MV-4-11 (cell line): Measurements from ENCODE around the gene KCNIP1.

Experiments
- DNase-seq: peaks from one replicate; lab custom pipeline; 2025; lab: John Stamatoyannopoulos, UW

Gene KCNIP1

DNA sequence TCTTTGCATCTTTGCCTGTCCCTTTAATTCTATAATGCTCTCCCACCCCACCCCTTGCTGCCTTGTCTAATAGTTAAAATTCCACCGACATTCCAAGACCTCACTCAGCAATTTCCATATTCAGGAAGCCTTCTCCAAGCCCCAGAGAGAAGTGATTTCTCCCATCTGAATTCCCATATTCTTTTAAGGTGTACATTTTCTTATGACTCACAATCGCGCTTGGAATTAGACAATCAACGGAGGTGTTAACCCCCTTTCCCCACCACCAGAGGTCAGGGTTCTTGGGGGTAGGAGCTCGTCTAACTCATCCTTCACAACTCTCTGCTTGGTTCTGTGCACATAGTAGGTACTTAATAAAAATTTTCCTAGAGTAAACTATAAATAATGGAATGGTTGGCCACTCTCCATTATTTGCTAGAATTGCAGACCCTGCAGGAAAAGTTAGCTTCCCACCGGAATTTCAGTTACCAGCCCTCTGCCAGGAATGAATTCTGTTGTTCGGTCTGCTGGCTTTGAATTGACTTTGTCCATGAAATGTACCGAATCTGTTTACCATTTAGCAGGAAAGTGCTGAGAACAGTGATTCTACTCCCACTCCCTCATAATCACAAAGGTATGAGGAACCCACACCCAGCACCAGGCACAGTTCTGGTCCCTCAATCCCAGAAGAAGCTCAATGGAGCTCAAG is 5.0 kb downstream of the KCNIP1 start:
- DNase-seq: no peak

DNA sequence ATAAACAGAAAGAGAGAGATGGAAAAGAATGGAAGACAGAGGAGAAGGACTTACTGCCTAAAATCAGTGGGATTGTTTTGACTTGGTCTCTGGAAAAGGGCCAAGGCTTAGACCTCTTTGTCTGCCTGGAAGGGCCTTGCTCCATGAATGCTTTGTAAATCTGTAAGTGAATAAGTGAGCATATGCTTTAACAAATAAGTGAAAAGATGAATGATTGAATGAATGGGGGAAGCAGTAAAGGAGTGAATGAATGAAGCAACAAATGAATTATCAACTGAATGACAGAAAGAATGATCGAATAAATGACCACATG is 5.5 kb downstream of the KCNIP1 start:
- DNase-seq: no peak

DNA sequence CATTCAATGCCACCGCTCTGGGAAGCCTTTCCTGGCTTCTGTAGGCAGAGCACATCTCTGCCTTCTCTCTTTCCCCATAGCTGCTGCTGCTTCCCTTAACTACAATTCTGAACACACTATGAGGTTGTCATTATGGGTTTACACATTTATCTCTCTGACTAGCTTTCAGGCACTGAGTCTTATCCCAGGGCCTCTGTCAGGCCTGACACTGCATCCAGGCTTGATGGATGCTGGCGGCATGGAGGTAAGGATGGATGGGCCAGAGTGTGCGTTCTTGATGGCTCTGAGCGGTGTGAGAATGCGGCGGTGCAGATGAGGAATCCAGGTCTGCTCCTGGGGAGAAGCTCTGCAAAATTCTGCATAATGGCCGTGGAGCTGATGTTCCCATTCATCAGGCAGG is 6.3 kb downstream of the KCNIP1 start:
- no peak for DNase-seq

DNA sequence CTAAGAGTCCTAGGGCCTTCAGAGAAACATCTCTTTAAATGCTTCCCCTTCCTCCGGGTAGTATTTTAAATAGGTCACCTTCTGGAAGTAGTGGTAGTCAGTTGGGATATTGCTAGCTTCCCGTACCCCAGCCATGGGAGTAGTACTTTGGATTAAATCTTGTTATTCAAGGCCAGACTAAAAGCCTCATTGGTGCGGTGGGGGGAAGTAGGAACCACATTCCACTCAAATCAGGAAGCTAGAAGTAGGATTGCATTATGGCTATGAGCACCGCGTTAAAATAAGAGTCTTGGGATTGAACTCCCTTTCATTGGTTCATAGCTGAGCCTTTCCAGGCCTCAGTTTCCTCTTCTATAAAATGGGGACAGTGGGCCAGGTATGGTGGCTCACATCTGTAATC is 6.7 kb downstream of the KCNIP1 start:
- no peak for DNase-seq

DNA sequence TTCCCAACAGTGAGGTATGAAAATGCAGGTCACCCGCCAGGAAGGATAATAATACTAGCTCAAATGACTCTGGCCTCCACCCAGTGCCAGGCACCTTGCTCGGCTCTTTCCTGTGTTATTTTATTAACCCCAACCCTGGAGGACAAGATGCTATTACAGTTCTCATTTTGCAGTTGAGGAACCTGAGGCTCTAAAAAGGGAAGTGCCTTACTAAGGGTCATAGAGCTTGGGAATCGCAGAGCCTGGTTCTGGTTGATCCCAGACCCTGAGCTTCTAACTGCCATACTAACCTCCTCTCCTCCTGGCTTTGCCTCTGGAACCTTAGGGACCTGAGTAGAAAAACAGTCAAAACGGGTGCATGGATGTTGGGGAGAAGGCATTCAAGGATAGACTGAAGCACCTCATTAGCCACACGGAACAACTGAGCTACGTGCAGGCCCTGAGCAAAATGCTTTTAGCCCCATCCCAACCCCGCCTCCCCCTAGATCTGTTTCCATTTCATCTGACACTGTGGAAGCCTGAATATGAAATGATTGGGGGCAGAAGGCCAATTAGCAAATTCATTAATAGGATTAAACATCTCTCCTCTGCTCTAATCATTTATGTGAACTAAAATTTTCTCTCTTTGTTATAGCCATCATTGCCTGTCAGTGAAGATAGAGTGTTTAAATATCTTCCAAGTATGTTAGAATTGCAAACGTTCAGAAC is 7.9 kb downstream of the KCNIP1 start:
- peak; percentile 24 for DNase-seq

DNA sequence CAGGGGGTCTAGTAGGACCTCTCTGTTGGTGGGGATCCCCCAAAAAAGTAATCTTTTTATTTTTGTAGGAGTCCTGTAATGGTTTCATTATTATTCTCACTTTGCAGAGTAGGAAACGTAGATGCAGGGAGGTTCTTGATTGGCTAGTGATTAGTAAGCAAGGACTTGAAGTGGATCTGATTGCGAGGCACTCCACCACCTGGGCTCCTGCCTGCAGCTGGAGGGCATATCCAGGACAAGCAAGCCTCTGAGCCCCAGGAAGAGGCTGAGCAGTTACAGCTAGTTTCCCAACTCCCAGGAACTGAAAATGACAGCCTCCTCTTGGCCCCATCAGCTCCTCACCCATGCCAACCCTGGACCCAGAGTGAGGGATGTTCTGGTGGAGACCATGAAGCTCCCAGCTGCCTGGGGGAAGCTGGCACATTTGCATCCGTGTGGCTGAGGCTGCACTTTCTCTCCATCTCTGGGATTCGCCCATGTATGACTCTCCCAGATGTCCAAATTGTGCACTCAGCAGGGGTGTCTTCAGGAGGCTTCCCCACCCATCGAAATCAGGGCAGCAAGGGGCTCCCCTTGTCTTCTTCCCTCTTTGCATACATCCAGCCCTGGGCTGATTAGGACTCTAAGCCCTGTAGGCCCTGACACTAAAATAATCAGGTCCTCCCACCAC is 10.2 kb downstream of the KCNIP1 start:
- no peak for DNase-seq

DNA sequence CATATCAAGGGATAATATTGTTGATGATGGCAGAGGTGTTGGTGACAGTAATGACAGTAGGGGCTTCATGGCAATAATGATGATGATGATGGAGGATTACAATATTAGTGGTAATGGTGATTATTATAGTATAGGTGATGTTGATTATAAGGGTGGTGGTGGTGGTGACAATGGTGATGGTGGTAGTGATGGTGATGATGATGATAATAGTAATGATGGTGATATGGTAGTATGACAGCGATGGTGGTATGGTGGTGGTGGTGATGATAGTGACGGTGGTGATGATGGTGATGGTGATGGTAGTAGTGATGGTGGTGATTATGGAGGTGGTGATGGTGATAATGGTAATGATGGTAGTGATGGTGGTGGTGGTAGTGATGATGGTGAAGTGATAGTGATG is 13.6 kb downstream of the KCNIP1 start:
- DNase-seq: no peak

DNA sequence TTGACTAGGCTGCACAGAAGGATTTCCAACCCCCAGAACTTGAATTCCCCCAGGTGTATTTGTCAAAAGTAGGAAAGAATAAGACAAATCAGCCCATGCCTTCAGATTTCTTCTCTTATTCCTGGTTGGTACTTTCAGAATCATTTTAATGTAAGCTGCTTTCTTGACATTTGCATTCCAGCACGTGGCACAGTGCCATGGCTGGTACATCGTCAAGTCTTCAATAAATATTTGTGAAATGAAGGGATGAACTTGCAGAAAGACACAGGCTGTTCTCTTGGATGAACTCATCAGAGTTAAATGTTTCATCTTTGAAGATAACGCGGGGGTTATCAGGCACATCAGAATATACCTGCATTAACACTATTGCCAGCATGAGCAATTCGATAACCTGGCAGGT is 14.5 kb downstream of the KCNIP1 start:
- DNase-seq: no peak

DNA sequence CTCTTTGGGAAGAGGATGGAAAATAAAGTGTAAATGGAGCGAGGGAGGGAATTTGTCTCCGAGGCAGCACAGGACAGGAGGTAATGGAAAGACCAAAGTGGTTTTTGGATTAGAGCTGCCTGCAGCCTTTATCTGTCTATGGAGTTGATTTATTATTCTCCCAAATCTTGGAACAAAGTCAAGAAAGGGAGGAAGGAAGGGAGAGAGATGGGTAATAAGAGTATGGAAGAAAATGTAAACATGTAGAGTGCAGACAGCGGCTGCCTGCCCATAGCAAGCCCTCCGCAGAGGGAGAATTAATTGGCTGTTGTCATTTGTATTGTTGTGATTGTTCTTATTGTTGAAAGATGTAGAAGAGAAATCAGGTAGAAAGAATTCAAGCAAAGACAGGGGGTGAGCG is 15.7 kb downstream of the KCNIP1 start:
- no peak for DNase-seq

DNA sequence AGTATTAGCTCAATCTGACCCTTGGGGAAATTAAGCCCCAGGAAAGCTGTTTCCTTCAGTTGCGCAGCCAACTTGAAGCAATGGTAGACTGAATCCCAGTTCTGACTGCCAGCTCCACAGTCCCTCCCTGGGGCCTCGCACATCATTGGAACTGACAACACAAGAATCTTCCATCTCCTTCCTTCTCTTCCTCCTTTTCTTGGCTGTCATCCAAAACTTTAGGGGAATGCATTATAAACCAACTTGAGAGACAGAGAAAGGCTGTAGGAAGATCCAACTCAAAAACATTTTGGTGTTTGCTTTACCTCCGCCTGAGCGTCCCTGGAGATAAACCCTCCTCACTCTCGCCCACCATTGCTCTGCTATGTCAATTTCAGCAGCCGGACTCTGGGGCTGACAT is 16.6 kb downstream of the KCNIP1 start:
- no peak for DNase-seq

DNA sequence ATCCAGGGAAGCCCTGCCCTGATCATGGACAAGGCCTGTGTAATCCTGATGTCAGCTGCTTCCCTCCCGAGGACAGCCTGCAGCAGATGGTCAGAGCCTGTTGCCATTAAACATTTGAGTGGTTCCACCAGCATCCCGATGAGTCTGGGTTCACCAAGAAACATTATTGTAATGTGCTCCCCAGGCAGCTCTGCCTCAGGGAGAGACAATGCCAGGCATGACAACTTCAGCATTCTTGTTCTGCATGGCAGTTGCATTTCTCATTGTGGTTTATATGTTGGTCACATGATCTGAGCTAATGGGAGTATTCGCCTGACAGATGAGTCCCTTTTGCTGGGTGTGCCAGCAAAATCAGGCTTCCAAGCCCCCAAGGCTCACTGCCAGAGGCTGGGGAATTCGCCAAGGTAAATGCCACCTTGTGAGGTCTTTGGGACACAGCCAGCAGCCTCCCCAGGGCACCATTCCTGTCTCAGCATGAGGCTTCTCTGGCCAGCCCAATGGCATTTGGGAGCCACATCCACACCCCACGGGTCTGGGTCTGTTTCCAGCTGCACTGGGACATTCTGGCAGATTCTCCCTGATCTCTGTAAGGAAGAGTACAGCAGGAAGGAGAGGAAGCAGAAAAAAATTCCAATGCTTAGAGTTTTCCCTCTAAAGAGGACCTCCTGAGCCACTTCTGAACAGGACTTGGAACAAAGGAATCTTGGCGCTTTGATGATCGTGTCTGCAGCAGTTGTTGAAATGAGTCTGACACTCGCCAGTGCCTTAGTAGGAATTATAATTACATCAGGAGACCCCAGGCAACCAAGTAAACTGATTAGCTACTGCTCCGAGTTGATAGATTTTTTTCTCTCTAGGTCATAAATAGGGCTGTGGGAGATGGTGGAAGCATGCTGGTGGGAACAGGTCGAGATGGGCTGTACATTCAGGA is 18.7 kb downstream of the KCNIP1 start:
- DNase-seq: peak; percentile 46

DNA sequence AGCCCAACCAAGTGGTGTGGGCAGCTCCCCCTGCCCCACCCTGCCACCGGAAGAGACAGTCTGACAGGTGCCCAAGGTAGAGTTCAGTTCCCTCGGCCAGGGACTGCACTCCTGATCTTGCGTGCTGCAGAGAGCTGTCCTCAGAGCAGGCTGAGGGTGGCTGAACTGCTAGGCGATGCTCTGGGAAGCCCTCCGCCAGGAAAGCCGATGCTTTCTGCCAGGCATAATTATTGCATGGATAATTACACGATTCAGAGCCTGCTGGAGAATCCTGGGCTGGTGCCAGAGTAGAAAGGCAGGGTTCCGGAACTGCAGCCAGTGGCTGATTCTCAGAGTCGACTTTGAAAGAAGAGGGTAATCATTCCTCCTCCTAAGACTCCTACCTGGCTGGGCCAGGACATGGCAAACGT is 19.3 kb downstream of the KCNIP1 start:
- no peak for DNase-seq

DNA sequence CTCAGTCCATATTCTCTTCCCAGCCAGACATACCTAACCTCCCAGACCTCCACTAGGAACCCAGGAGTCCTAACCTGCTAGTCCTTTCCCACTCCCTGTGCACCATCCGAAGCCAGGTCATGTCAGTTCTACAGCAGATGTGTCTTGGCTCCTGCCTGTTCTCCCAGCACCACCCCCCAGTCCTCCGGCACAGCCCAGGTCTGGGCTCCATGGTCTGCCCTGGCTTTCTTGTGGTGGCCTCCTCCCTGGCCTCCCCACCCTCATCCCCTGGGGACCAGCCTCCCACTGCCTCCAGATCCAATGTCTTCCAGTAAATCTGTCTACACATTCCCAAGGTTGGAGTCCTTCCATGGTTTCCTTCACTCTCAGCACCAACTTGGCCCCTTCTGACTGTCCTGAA is 20.0 kb downstream of the KCNIP1 start:
- DNase-seq: no peak

DNA sequence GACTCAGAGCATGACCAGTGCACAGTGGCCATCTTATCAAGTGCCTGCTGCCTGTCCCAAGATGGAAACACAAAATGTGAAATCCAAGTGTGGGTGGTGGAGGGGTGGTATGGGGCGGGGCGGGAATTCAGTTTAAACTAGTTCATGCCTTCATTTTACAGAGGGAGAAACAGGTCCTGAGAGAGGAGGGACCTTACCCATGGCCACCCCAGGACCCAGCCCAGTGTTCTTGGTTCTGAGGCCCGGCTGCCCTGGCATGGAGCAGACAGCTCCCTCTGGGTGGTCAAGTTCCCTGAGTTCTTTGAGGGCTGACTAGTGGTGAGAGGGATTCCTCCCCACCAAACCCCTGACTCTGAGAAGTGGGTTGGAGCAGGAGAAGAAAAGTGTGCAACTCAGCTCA is 20.8 kb downstream of the KCNIP1 start:
- no peak for DNase-seq

DNA sequence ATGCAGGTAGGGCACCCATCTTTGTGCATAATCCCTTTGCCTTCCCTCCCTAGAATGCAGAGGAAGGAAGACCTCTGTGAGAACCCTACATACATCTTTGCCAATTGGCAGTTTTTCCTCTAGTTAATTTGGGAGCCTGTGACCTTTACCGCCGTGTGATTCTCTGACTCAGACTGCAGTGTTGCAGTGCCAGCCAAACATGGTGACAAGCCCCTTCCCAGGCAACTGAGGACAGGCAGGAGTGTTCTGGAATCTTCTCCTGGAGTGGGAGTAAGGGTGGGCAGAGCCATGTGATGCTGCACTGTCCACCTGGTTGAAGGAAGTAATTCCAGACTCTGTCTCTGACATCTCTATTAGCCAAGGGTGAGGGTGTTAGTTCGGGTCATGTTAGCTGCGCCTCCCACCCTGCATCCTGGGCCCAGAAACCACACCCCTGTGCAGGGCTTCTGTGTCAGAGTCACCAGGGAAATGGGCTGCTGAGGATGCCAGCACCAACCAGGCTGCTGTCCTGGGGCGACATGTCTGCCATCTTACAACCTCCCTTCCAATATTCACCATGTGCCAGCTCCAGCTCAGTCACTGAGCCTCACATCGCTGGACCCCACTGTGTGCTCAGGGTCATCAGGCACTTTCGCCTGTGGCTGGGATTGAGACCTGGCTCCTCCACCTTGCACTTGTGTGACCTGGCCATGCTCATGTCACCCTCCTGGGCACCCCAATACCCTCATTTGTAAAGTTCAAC is 21.8 kb downstream of the KCNIP1 start:
- no peak for DNase-seq

DNA sequence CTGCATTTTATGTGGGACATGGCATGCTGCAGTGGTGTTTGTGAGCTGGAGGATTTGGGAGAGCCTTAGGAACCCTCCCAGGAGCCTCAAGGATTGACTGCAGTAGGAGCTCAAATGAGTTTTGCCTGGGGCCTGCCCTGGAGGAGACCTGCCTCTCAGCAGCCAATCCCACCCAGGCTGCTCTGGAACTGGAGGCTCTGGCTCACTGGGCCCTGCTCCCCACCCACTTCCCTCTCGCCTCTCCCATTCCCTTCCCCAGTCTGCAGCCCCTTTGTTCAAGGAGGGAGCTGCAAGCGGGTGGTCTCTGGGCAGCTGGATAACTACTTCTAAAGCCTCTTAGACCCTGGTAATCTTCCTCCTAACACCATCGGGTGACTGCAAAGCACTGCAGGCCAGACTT is 24.2 kb downstream of the KCNIP1 start:
- no peak for DNase-seq

DNA sequence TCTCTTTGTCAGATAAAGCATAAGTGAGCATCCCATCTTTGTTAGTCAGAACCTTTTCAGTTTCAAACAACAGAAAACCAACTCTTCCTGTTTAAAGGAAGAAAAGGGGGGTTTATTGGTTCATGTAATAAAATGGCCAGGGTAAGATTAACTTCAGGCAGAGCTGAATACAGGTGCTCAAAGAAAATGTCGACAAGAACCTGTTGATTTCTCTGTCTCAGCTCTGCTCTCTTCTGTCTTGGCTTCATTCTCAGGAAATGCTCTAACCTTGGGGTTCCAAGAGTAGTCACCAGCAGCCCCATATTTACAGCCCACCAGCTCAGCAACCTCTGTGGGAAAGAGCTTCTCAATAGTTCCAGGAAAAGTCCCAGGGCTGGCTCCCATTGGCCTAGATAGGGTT is 25.2 kb downstream of the KCNIP1 start:
- no peak for DNase-seq

DNA sequence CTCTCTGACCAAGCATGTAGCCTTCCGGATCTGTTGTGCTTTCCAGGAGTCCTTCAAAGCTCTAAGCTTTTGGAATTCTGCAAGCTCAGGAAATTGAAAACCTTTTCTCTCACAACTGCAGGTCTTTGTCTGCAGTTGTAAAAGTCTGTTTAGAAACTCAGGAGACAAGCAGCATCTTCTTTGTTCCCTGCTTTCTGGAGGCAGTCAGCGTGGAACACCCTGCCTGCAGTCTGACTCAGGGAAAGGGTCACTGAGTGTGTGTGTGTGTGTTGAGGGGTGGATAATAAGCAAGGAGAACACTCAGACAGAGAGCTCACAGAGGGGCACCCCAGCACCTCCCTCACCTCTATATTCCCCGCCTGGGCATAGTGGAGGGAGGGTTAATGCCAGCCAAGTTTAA is 29.1 kb downstream of the KCNIP1 start:
- no peak for DNase-seq

DNA sequence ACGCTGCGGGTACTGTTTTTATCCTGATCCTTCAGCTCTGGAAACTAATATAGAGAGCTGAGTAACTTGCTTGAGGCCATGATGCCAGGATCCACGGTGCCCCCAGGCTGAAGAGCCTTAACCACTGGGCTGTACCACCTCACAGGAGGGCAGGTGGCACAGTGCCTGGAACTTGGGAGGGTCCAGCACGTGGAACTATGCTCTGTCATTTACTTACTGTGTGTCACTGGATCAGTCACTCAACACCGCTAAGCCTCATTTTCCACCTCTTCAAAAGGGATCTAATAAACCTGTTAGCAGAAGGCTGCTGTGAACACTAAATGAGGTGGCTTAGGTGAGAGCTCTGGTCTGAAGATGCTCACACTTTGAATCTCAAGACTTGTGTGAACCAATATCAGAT is 29.6 kb downstream of the KCNIP1 start:
- DNase-seq: no peak

DNA sequence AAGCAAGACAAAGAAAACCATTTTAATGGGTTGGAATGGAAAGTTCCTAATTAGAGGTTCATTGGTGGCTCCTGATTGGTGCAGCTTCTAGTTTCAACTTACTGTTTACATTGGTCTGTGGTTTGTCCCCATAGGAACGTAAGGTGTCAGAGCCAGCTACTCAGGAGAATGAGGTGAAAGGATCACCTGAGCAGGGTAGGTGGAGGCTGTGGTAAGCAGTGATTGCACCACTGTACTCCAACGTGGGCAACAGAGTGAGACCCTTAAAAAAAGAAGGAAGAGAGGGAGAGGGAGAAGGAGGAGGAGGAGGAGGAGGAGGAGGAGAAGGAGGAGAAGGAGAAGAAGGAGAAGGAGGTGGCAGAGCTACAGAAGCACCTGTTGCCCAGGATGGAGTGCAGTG is 30.4 kb downstream of the KCNIP1 start:
- no peak for DNase-seq

DNA sequence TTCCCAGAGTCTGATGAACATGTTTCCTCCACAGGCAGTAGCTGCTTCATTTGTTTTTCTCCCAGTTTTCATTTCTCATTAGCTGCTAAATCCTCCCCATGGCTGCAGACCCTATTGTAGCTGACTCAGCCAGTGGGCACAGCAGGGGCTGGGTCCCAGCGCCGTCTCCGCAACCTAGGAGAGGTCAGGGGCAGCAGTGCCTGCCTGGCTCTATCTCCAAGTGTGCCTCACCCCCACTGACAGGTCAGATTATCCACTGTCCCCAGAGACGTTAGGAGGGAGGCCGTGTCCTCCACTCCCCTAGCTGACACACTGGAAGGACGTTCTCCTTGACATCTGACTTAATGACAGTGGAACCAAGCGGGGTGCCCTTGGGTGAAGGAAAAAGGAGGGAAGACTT is 31.1 kb downstream of the KCNIP1 start:
- no peak for DNase-seq

DNA sequence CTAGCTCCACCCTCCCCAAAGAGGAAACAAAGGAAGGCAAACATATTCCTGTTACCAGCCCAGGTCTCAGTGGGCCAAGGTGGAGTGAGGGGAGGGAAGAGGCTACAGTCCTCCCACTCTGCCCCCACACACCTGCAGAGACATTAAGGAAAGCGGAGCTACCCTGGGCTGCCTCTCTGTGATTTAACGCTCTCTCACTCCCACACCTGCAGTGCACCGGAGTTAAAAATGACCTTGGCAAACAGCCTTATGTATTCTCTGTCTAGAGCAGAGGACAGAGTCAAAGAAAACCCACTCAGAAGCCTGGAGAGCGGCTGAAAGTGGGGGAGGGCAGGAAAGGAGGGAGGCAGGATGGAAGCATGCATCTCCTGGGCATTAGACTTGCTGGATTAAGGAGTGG is 32.7 kb downstream of the KCNIP1 start:
- DNase-seq: no peak
